ENCODE measurements around the gene CCDC97. TPM values are rescaled to one million over a fixed set of nuclear protein-coding genes. Genes with fewer than 3 reads are reported as not detected.

CCDC97 gene
- total RNA-seq, 2 experiments from 2014 or later, result 33.5 to 36.1 TPM

DNA sequence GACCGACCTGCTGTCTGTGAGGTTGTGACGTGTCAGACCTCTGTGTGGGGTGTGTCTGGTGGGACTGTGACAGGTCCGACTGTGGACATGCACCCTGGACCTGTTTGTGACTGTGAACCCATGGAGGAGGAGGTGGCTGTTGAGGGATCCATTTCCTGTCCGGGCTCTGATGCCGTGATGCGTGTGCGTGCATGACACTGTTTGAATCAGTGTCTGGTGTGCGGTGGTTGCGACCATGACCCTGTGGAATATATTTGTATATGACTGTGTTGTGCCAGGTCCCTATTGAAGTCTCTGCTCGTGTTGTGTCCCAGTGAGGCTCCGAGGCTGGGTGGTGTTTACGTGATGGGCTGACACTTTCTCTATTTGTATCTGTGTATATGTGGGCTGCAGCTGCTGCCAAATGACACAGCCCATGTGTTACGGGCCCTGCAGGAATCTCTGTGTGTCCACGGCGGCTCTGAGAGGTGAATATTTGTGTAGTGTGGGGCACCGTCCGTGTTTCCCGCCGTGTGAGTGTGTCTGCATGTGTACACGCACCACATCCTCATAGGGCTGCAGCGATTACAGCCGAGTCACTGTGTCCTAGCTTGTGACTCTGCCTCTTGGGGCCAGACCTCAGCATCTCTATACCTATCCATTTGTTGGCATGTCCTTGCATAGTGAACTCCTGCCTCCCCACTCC is 18.3 kb downstream of the CCDC97 start:
- Mint-ChIP-seq H3K27ac (peak overlapping the region; percentile 94), H3K4me3 (peak overlapping the region; percentile 64), H3K9me3 (ENCODE audit: insufficient read depth) (no peaks in the 10 kb centered on the region), H3K36me3 (ENCODE audit: low read depth) (peaks cover 64% of the 10 kb centered on the region), H3K27me3 (ENCODE audit: low read depth) (no peaks in the 10 kb centered on the region), H3K4me1 (ENCODE audit: low read depth) (peaks cover 70% of the 10 kb centered on the region)
- ATAC-seq (peak; percentile 53), DNase-seq (peak; percentile 71)
- ChIA-PET CTCF (interaction anchor here (1.1 to 2.8 kb wide), 6 partner anchors 14 to 103 kb away, joined by 3 to 12 read pairs (median 6); partner anchors contain the start of gene HNRNPUL1), POLR2A (interaction anchor here (0.8 to 3.0 kb wide), 6 partner anchors 20 to 111 kb away, joined by 3 to 22 read pairs (median 8); partner anchors contain the start of gene DMAC2)

DNA sequence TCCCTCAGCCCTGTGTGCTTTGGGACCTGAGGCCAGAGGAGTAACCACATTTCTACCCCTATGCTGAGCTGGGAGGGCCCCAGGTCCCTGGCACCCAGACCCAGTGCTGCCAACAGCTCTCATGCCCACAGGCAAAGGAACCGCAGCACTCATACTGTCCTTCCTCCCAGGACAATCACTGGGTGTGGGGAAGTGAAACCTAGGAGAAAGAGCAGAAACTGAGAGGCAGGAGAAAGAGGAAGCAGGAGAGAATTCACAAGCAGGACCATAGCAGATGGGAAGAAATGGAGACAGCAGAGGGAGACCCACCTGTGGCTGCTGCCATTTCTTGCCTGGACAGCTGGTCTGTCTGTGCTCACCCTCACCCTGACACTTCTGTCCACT is 18.9 kb downstream of the CCDC97 start:
- no peaks in the 10 kb centered on the region for H3K9me3 Mint-ChIP-seq (ENCODE audit: insufficient read depth)
- ChIA-PET CTCF (interaction anchor here (1.1 to 2.8 kb wide), 5 partner anchors 13 to 103 kb away, joined by 3 to 9 read pairs (median 5); partner anchors contain the start of gene HNRNPUL1), POLR2A (interaction anchor here (0.8 to 3.0 kb wide), 3 partner anchors 20 to 64 kb away, joined by 3 to 22 read pairs (median 3); no protein-coding TSS in a partner anchor)
- peaks cover 68% of the 10 kb centered on the region for H3K36me3 Mint-ChIP-seq (ENCODE audit: low read depth)
- H3K27ac Mint-ChIP-seq, result peak overlapping the region; percentile 94
- peak overlapping the region; percentile 64 for H3K4me3 Mint-ChIP-seq
- DNase-seq (no peak), ATAC-seq (no peak)
- H3K4me1 Mint-ChIP-seq (ENCODE audit: low read depth), result peaks cover 72% of the 10 kb centered on the region
- H3K27me3 Mint-ChIP-seq (ENCODE audit: low read depth), result no peaks in the 10 kb centered on the region

DNA sequence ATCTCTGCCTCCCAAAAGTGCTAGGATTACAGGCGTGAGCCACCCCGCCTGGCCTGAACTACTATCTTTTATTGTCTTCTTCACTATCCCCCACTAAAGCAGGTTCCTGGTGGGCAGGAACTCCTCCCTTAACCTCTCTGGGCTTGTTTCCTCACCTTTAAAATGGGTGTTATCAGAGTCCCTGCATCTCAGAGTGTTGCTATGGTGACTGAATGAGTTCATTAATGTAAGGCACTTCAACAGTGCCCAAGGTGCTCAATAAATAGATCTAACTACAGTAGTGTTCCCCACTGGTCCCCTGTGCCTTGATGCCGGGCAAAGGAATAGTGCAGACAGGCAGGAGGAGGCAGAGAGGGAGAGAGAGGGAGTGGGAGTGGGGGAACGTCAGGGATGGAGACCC is 20.5 kb downstream of the CCDC97 start:
- ChIA-PET CTCF (no interaction called here), POLR2A (no interaction called here)
- Mint-ChIP-seq H3K9me3 (ENCODE audit: insufficient read depth) (no peaks in the 10 kb centered on the region), H3K4me3 (no peak overlapping the region), H3K27ac (peak overlapping the region; percentile 88), H3K36me3 (ENCODE audit: low read depth) (peaks cover 60% of the 10 kb centered on the region), H3K27me3 (ENCODE audit: low read depth) (no peaks in the 10 kb centered on the region), H3K4me1 (ENCODE audit: low read depth) (peaks cover 71% of the 10 kb centered on the region)
- ATAC-seq, result no peak
- no peak for DNase-seq

DNA sequence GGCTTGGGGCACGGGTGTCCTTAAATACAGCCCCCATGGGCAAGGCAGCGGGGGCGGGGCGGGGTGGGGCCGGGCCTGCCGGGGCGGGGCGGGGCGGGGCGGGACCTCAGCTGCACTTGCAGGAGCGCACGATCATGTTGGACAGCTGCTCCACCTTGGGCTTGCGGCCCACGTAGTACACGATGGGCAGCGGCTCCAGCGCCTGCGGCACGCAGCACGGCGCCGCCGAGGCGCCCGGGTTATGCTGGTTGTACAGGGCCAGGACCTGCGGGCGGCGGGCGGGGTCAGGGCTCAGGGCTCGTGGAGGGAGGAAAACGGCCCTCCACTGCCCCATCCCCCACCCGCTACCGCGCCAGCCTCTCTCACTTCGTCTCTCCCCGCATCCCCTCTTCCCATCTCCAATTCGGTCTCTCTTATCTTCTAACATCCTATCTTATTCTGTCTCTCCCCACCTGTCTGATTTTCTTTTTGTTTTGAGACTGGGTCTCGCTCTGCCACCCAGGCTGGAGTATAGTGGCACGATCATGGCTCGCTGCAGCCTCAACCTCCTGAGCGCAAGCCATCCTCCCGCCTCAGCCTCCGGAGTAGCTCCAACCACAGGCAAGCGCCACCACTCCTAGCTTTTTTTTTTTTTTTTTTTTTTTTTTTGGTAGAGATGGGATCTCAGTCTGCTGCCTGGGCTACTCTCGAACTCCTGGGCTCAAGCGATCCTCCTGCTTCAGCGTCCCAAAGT is 21.1 kb downstream of the CCDC97 start:
- H3K27me3 Mint-ChIP-seq (ENCODE audit: low read depth), result no peaks in the 10 kb centered on the region
- no peaks in the 10 kb centered on the region for H3K9me3 Mint-ChIP-seq (ENCODE audit: insufficient read depth)
- peaks cover 71% of the 10 kb centered on the region for H3K4me1 Mint-ChIP-seq (ENCODE audit: low read depth)
- H3K36me3 Mint-ChIP-seq (ENCODE audit: low read depth), result peaks cover 61% of the 10 kb centered on the region
- H3K27ac Mint-ChIP-seq, result peak overlapping the region; percentile 43
- no peak for DNase-seq
- H3K4me3 Mint-ChIP-seq, result no peak overlapping the region
- ATAC-seq, result no peak
- ChIA-PET POLR2A (no interaction called here), CTCF (no interaction called here)

DNA sequence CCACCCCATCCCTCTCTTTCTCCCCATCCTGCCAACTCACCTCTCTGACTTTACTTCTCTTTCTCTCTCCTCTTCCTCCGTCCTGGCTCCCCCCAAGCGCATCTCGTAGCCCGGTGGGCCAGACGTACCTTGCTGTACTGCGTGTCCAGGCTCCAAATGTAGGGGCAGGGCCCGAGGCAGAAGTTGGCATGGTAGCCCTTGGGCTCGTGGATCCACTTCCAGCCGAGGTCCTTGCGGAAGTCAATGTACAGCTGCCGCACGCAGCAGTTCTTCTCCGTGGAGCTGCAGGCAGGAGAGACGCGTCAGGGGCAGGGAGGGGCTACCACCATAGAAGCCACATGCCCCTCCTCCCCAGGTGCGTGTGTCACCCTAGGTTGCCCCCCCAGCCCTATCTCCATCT is 22.0 kb downstream of the CCDC97 start:
- H3K9me3 Mint-ChIP-seq (ENCODE audit: insufficient read depth), result no peaks in the 10 kb centered on the region
- no peaks in the 10 kb centered on the region for H3K27me3 Mint-ChIP-seq (ENCODE audit: low read depth)
- ATAC-seq (no peak), DNase-seq (no peak)
- peaks cover 68% of the 10 kb centered on the region for H3K4me1 Mint-ChIP-seq (ENCODE audit: low read depth)
- ChIA-PET POLR2A (no interaction called here), CTCF (no interaction called here)
- H3K27ac Mint-ChIP-seq, result peak overlapping the region; percentile 62
- H3K4me3 Mint-ChIP-seq, result no peak overlapping the region
- H3K36me3 Mint-ChIP-seq (ENCODE audit: low read depth), result peaks cover 59% of the 10 kb centered on the region

DNA sequence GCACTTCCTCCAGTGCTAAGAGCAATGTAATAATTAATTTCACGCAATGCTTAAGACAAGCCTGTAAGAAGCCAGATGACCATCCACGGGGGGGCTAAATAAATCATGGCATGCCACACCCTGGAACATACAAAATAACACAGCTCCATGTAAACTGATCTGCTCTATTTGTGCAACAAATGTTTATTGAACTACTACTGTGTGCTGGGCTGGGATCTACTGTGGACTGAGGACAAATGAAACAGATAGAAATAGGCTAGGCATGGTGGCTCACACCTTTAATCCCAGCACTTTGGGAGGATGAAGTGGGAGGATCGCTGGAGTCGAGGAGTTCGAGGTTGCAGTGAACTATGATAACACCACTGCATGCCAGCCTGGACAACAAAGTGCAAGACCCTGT is 22.5 kb downstream of the CCDC97 start:
- DNase-seq (no peak), ATAC-seq (no peak)
- peaks cover 58% of the 10 kb centered on the region for H3K36me3 Mint-ChIP-seq (ENCODE audit: low read depth)
- ChIA-PET CTCF (no interaction called here), POLR2A (no interaction called here)
- no peak overlapping the region for H3K4me3 Mint-ChIP-seq
- peaks cover 66% of the 10 kb centered on the region for H3K4me1 Mint-ChIP-seq (ENCODE audit: low read depth)
- peak overlapping the region; percentile 54 for H3K27ac Mint-ChIP-seq
- H3K9me3 Mint-ChIP-seq (ENCODE audit: insufficient read depth), result no peaks in the 10 kb centered on the region
- no peaks in the 10 kb centered on the region for H3K27me3 Mint-ChIP-seq (ENCODE audit: low read depth)

DNA sequence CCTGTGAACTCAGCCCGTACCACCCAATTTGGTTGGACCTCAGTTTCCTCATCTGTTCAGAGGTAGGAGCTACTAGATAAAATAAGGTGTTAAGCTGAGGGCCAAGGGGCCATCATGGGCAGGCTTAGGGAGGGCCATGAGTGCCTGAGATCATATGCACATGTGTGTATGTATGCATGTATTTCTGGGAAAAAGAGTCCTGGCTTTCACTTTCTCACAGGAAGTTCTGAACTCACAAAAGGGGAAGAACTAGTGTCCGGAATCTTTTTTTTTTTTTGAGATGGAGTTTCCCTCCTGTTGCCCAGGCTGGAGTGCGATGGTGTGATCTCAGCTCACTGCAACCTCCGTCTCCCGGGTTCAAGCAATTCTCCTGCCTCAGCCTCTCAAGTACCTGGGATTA is 24.8 kb downstream of the CCDC97 start:
- H3K36me3 Mint-ChIP-seq (ENCODE audit: low read depth), result peaks cover 58% of the 10 kb centered on the region
- DNase-seq, result no peak
- no peaks in the 10 kb centered on the region for H3K27me3 Mint-ChIP-seq (ENCODE audit: low read depth)
- ChIA-PET POLR2A (no interaction called here), CTCF (interaction anchor here (0.6 to 0.9 kb wide), 3 partner anchors 86 to 158 kb away, joined by 3 to 4 read pairs (median 4); no protein-coding TSS in a partner anchor)
- H3K9me3 Mint-ChIP-seq (ENCODE audit: insufficient read depth), result no peaks in the 10 kb centered on the region
- H3K4me1 Mint-ChIP-seq (ENCODE audit: low read depth), result peaks cover 55% of the 10 kb centered on the region
- no peak for ATAC-seq
- H3K27ac Mint-ChIP-seq, result peak overlapping the region; percentile 63
- H3K4me3 Mint-ChIP-seq, result no peak overlapping the region

DNA sequence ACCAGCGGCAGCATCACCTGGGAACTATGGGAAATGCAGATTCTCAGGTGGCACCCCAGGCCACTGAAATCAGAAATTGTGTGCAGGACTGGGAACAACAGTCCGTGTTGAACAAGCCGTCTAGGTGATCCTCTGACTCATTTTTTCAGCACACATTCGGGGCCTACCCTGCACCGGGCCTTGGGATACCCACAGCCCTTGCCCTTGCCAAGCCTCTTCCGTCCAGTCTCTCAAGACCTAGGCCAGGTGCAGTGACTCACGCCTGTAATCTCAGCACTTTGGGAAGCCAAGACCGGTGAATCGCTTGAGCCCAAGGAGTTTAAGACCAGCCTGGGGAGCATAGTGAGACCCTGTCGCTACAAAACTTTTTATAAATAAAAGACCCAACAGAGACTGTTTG is 25.5 kb downstream of the CCDC97 start:
- ATAC-seq (no peak), DNase-seq (no peak)
- no peaks in the 10 kb centered on the region for H3K9me3 Mint-ChIP-seq (ENCODE audit: insufficient read depth)
- POLR2A ChIA-PET, result interaction anchor here (0.6 kb wide), 2 partner anchors 69 to 140 kb away, joined by 3 read pairs; no protein-coding TSS in a partner anchor
- no peak overlapping the region for H3K4me3 Mint-ChIP-seq
- no peaks in the 10 kb centered on the region for H3K27me3 Mint-ChIP-seq (ENCODE audit: low read depth)
- no peak overlapping the region for H3K27ac Mint-ChIP-seq
- H3K4me1 Mint-ChIP-seq (ENCODE audit: low read depth), result peaks cover 54% of the 10 kb centered on the region
- peaks cover 59% of the 10 kb centered on the region for H3K36me3 Mint-ChIP-seq (ENCODE audit: low read depth)
- CTCF ChIA-PET, result interaction anchor here (0.9 kb wide), 1 partner anchor 85 kb away, joined by 3 read pairs; no protein-coding TSS in a partner anchor

DNA sequence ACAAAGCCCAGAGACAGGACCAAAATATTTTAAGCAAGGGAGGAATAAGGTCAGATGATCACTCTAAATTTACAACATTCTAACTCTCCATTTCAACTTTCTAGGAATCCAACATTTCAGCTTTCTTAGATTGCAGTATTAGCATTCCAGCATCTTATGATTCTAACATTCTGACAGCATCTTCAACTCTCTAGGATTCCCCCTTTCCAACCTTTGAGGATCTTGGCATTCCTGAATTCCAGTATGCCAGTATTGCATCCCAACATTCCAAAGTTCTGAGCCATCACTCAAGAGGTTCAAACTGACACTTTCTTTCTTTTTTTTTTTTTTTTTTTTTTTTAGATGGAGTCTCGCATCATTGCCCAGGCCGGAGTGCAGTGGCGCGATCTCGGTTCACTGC is 30.0 kb downstream of the CCDC97 start:
- Mint-ChIP-seq H3K27me3 (ENCODE audit: low read depth) (no peaks in the 10 kb centered on the region), H3K4me3 (no peak overlapping the region), H3K4me1 (ENCODE audit: low read depth) (peaks cover 60% of the 10 kb centered on the region), H3K27ac (peak overlapping the region; percentile 56), H3K9me3 (ENCODE audit: insufficient read depth) (no peaks in the 10 kb centered on the region), H3K36me3 (ENCODE audit: low read depth) (peaks cover 67% of the 10 kb centered on the region)
- CTCF ChIA-PET, result no interaction called here
- ATAC-seq (no peak), DNase-seq (no peak)
- POLR2A ChIA-PET, result no interaction called here

DNA sequence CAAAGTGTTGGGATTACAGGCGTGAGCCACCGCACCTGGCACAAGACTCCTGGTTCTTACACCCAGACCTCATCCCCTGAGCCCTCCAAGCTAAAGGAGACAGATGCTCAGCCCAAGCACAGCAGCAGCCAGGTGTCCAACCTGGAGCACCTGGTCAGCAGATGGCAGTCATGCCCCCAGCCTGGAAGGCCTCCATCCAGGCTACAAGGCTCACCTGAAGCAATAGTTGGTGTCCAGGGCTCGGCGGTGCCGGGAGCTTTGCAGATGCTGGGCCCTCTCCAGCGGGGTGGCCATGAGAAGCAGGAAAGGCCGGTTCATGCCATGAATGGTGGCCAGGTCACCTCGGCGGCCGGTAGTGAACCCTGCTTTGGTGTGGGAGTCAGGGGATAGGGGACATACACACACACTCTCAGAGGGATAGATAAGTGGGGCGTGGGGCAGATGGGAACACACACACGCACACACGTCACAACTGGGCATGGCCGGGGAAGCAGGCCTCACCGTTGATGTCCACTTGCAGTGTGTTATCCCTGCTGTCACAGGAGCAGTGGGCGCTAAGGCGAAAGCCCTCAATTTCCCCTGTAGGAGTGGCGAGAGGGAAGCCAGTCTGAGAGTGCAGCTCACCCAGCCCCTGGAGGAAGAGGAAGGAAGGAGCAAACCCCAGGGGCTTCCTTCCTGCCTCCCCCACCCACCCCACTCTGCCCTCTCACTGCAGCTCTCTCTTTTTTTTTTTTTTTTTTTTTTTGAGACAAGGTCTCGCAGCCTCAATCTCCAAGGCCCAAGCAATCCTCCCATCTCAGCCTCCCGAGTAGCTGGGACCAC is 31.9 kb downstream of the CCDC97 start:
- Mint-ChIP-seq H3K27ac (peak overlapping the region; percentile 73), H3K4me1 (ENCODE audit: low read depth) (peaks cover 54% of the 10 kb centered on the region), H3K27me3 (ENCODE audit: low read depth) (no peaks in the 10 kb centered on the region), H3K9me3 (ENCODE audit: insufficient read depth) (no peaks in the 10 kb centered on the region), H3K36me3 (ENCODE audit: low read depth) (peaks cover 67% of the 10 kb centered on the region), H3K4me3 (peak overlapping the region; percentile 40)
- ChIA-PET POLR2A (interaction anchor here (0.9 kb wide), 1 partner anchor 11 kb away, joined by 5 read pairs; no protein-coding TSS in a partner anchor), CTCF (interaction anchor here (1.1 to 1.4 kb wide), 4 partner anchors 9 to 78 kb away, joined by 3 read pairs; partner anchors contain the start of gene HNRNPUL1)
- ATAC-seq (peak; percentile 68), DNase-seq (peak; percentile 58)

DNA sequence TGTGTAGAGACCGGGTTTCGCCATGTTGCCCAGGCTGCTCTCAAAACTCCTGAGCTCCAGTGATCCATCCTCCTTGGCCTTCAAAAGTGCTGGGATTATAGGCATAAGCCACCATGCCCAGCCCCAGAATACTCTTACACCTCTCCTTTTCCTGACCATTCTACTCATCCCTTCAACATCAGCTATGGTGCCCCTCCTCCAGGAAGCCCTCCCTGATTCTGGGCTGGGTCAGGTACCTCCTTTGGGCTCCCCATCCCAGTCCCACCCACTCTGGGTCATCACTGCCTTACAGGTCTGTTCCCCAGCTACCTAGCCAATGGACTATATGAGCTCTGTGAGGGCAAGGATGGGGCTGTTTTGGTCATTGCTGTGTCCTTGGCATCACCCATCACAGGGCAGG is 34.2 kb downstream of the CCDC97 start:
- Mint-ChIP-seq H3K9me3 (ENCODE audit: insufficient read depth) (no peaks in the 10 kb centered on the region), H3K27ac (peak overlapping the region; percentile 60), H3K4me1 (ENCODE audit: low read depth) (peaks cover 61% of the 10 kb centered on the region), H3K36me3 (ENCODE audit: low read depth) (peaks cover 71% of the 10 kb centered on the region), H3K27me3 (ENCODE audit: low read depth) (no peaks in the 10 kb centered on the region), H3K4me3 (no peak overlapping the region)
- CTCF ChIA-PET, result no interaction called here
- POLR2A ChIA-PET, result interaction anchor here (0.6 kb wide), 1 partner anchor 21 kb away, joined by 3 read pairs; no protein-coding TSS in a partner anchor
- DNase-seq, result no peak
- no peak for ATAC-seq
